Endothelial cell of umbilical vein (primary cell): ENCODE results near the gene AVPR2. TPM values are rescaled to one million over a fixed set of nuclear protein-coding genes. Genes with fewer than 3 reads are reported as not detected.

ENCODE experiments used
- BruUV-seq: library from RNA; stranded (reverse); fragments of 400-500 nt; replicated peaks from 2 replicates; lab custom pipeline; 2021; lab: Mats Ljungman, UMichigan
- CTCF ChIA-PET: fragments of 300-600, 350-600 bp; sonication (Branson Sonifier 250); formaldehyde crosslinking; loops from one replicate; lab custom pipeline; 2021; ENCODE audit warnings: antibody characterized with exemption, inconsistent platforms; lab: Charles Lee
- POLR2A ChIA-PET: fragments of 300-600, 350-600 bp; sonication (Branson Sonifier 250); formaldehyde crosslinking; loops from one replicate; lab custom pipeline; 2021; ENCODE audit warnings: antibody characterized with exemption, inconsistent platforms; lab: Charles Lee
- DNase-seq: peaks from one replicate; pipeline ENCODE4 v3.0.0-alpha.2; 2011; ENCODE audit warnings: low read depth, low spot score
- FAIRE-seq: peaks from 2 replicates; lab custom pipeline; 2011; peaks lifted over from hg19 to GRCh38; lab: Jason Lieb, UNC
- H2AFZ ChIP-seq: 2 replicates; pipeline ENCODE4 v1.6.0; 2012; ENCODE audit warnings: low read depth, low read length, control low read depth, inconsistent platforms
- H3K27ac ChIP-seq: 2 replicates; pipeline ENCODE4 v1.5.1; 2011; ENCODE audit warnings: low read depth, mild to moderate bottlenecking, control low read depth, low read length, moderate library complexity; ENCODE audit not compliant: insufficient read depth
- H3K27me3 ChIP-seq, 2 experiments: 2 replicates each; pipeline versions ENCODE4 v1.6.0 to v1.6.1; 2011; ENCODE audit warnings: low read length in 2 of 2, mixed read lengths in 1 of 2; ENCODE audit not compliant: control insufficient read depth in 2 of 2, insufficient read depth in 2 of 2
- H3K36me3 ChIP-seq, 2 experiments: 2 replicates in 1 of 2; 3 replicates in 1 of 2; pipeline ENCODE4 v1.5.1; 2011; ENCODE audit warnings: low read length in 2 of 2, mild to moderate bottlenecking in 1 of 2, moderate library complexity in 1 of 2; ENCODE audit not compliant: control insufficient read depth in 2 of 2, insufficient read depth in 2 of 2; ENCODE audit errors: extremely low read depth in 1 of 2
- H3K4me1 ChIP-seq: 3 replicates; pipeline ENCODE4 v1.5.1; 2011; ENCODE audit warnings: mild to moderate bottlenecking, low read length; ENCODE audit not compliant: control insufficient read depth, insufficient read depth; ENCODE audit errors: extremely low read depth
- H3K4me2 ChIP-seq: 2 replicates; pipeline ENCODE4 v1.6.1; 2011; ENCODE audit warnings: low read length, control low read depth, mixed read lengths; ENCODE audit not compliant: insufficient read depth
- H3K4me3 ChIP-seq, 3 experiments: fragments of 200-600 bp in 1 of 3; sonication (generic), shearing (Covaris generic) in 1 of 3; replicated peaks in 1 of 3; 2 replicates each; pipeline ENCODE4 v1.5.1; 2011 to 2016; ENCODE audit warnings: control low read depth in 3 of 3, low read length in 3 of 3, mild to moderate bottlenecking in 2 of 3, inconsistent platforms in 1 of 3, low read depth in 1 of 3, moderate library complexity in 1 of 3; ENCODE audit not compliant: insufficient read depth in 1 of 3
- H3K79me2 ChIP-seq: 2 replicates; pipeline ENCODE4 v1.6.0; 2012; ENCODE audit warnings: low read length, inconsistent platforms; ENCODE audit not compliant: control insufficient read depth, insufficient read depth
- H3K9ac ChIP-seq: replicated peaks from 2 replicates; pipeline ENCODE3; 2011; ENCODE audit warnings: low read length, control low read depth; ENCODE audit not compliant: insufficient read depth; ENCODE audit errors: extremely low read depth
- H3K9me1 ChIP-seq: replicated peaks from 3 replicates; pipeline ENCODE4 v1.6.0; 2011; ENCODE audit warnings: mild to moderate bottlenecking, low read length; ENCODE audit not compliant: control insufficient read depth, insufficient read depth; ENCODE audit errors: extremely low read depth
- H3K9me3 ChIP-seq: replicated peaks from 2 replicates; pipeline ENCODE4 v1.5.1; 2012; ENCODE audit warnings: low read length, inconsistent platforms; ENCODE audit not compliant: control insufficient read depth, insufficient read depth
- H4K20me1 ChIP-seq: replicated peaks from 2 replicates; pipeline ENCODE3; 2011; ENCODE audit warnings: mild to moderate bottlenecking, low read length; ENCODE audit not compliant: control insufficient read depth, insufficient read depth; ENCODE audit errors: extremely low read depth
- EZH2 ChIP-seq: IDR thresholded peaks from 2 replicates; pipeline ENCODE4 v1.6.1; 2012; ENCODE audit warnings: borderline replicate concordance, low read depth, mild to moderate bottlenecking, moderate library complexity, low read length, inconsistent platforms; ENCODE audit not compliant: severe bottlenecking
- FOS ChIP-seq: IDR thresholded peaks from 2 replicates; pipeline ENCODE4 v1.6.1; 2011; ENCODE audit warnings: mild to moderate bottlenecking, low read length, moderate library complexity, borderline replicate concordance; ENCODE audit not compliant: insufficient read depth
- GATA2 ChIP-seq: IDR thresholded peaks from 2 replicates; pipeline ENCODE4 v1.7.0; 2011; ENCODE audit warnings: low read depth, mild to moderate bottlenecking, moderate library complexity, mixed read lengths, low read length; ENCODE audit not compliant: insufficient read length, insufficient read depth
- JUN ChIP-seq: IDR thresholded peaks from 2 replicates; pipeline ENCODE4 v1.6.1; 2011; ENCODE audit warnings: borderline replicate concordance, low read depth; ENCODE audit not compliant: insufficient read length, insufficient read depth
- MYC ChIP-seq: IDR thresholded peaks from one replicate; pipeline ENCODE4 v1.6.1; 2011; ENCODE audit warnings: mild to moderate bottlenecking, low read depth, low read length
- POLR2AphosphoS5 ChIP-seq: IDR thresholded peaks from 2 replicates; pipeline ENCODE4 v1.6.1; 2012; ENCODE audit warnings: low read depth, mild to moderate bottlenecking, control low read depth, low read length, moderate library complexity; ENCODE audit not compliant: insufficient read depth
- dilution Hi-C: fragments of 300-500 bp; cut with MboI; formaldehyde crosslinking; loops from one replicate; pipeline ENCODE4 v1.15.0; 2019; ENCODE audit warnings: low sequenced_read_pairs; ENCODE audit not compliant: extremely low pct_ligation_motif_present
- intact Hi-C: fragments of 100-400 bp; cut with micrococcal nuclease; formaldehyde crosslinking; loops from one replicate; pipeline ENCODE4 v1.10.0; 2022
- polyA plus RNA-seq, 4 experiments: library from polyadenylated mRNA; depleted of rRNA in 3 of 4; stranded (reverse) in 3 of 4; unstranded in 1 of 4; fragments of >200 nt; gene quantifications; 2 replicates each; pipeline versions ENCODE4 v1.2.1 to v1.2.3, GENCODE V29; 2011 to 2012; ENCODE audit warnings: missing spikeins in 1 of 4
- total RNA-seq: library from RNA; stranded (reverse); gene quantifications from 2 replicates; pipeline ENCODE4 v1.2.3, GENCODE V29; 2021
- TF ChIP-seq, protein P1 (sequence below), 2 donors: IDR thresholded peaks; 1 replicate in 1 of 2; 2 replicates in 1 of 2; pipeline ENCODE4 v1.5.1; 2011; ENCODE audit warnings: low read length in 2 of 2, mild to moderate bottlenecking in 2 of 2, moderate library complexity in 2 of 2, control low read depth in 1 of 2, inconsistent platforms in 1 of 2, low read depth in 1 of 2; ENCODE audit not compliant: insufficient read depth in 1 of 2; ENCODE audit errors: extremely low read depth in 1 of 2
- TF ChIP-seq, protein P2 (sequence below): IDR thresholded peaks from 2 replicates; pipeline ENCODE4 v1.6.1; 2011; ENCODE audit not compliant: insufficient read depth, insufficient read length

AVPR2 gene
- total and polyA plus RNA-seq, 2 donors (not counting 3 experiments of a cell fraction or from before 2014, with no cell fraction given) = not detected

DNA sequence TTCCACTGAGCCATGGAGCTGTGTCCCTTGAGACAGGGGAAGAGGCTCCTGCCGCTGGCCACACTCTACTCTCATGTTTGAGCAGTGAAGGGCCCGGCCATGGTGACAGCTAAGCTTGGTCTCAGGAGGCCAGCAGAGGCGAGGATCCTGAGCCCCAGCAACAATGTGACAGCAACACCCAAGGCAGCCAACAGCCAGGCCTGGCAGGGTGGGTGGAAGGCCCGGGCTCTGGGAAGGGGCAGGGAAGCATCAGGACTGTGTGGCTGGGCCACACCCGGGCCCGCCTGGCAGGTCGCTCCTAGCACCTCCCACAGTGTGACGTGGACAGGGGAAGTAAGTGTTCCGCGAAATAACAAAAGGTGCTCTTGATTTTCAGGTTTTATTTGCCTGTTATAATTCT, 43.3 kb upstream of the AVPR2 start:
- no peaks in the 10 kb centered on the region for H4K20me1 ChIP-seq
- H3K4me3 ChIP-seq = no peak overlapping the region
- H3K79me2 ChIP-seq = no peaks in the 10 kb centered on the region
- FAIRE-seq (no peak), DNase-seq (no peak)
- no peak overlapping the region for H3K9ac ChIP-seq
- dilution Hi-C loops = no loop called here
- H3K36me3 ChIP-seq = no peaks in the 10 kb centered on the region
- no peak for TF ChIP-seq EZH2
- no peak for TF ChIP-seq GATA2
- TF ChIP-seq POLR2AphosphoS5 = no peak
- TF ChIP-seq, protein P1, sequence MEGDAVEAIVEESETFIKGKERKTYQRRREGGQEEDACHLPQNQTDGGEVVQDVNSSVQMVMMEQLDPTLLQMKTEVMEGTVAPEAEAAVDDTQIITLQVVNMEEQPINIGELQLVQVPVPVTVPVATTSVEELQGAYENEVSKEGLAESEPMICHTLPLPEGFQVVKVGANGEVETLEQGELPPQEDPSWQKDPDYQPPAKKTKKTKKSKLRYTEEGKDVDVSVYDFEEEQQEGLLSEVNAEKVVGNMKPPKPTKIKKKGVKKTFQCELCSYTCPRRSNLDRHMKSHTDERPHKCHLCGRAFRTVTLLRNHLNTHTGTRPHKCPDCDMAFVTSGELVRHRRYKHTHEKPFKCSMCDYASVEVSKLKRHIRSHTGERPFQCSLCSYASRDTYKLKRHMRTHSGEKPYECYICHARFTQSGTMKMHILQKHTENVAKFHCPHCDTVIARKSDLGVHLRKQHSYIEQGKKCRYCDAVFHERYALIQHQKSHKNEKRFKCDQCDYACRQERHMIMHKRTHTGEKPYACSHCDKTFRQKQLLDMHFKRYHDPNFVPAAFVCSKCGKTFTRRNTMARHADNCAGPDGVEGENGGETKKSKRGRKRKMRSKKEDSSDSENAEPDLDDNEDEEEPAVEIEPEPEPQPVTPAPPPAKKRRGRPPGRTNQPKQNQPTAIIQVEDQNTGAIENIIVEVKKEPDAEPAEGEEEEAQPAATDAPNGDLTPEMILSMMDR (IDR thresholded peaks at IDR 0.05; ENCODE audit: extremely low read depth in 1 of 2, insufficient read depth in 1 of 2, low read depth in 1 of 2, low read length in 2 of 2) = no peak
- TF ChIP-seq, protein P2, sequence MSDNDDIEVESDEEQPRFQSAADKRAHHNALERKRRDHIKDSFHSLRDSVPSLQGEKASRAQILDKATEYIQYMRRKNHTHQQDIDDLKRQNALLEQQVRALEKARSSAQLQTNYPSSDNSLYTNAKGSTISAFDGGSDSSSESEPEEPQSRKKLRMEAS = no peak
- no peak for TF ChIP-seq JUN
- TF ChIP-seq MYC = no peak
- no peak for TF ChIP-seq FOS
- no peaks in the 10 kb centered on the region for H3K4me1 ChIP-seq
- no peak overlapping the region for H3K27ac ChIP-seq
- intact Hi-C loops = no loop called here
- CTCF ChIA-PET = no interaction called here
- no peaks in the 10 kb centered on the region for H3K9me1 ChIP-seq
- H2AFZ ChIP-seq = no peak overlapping the region
- H3K4me2 ChIP-seq = no peak overlapping the region
- no TSS peak for BruUV-seq
- POLR2A ChIA-PET = no interaction called here
- H3K9me3 ChIP-seq = no peaks in the 10 kb centered on the region
- H3K27me3 ChIP-seq = no peaks in the 10 kb centered on the region
